Retinal pigment epithelial cell (primary cell): Measurements from ENCODE around the gene TRAFD1.

Experiments
- DNase-seq: peaks from one replicate; pipeline ENCODE4 v3.0.0-alpha.2; 2010; ENCODE audit warnings: low read depth
- H3K4me3 ChIP-seq: 2 replicates; pipeline ENCODE4 v1.5.1; 2011; ENCODE audit warnings: mild to moderate bottlenecking, low read length, control low read depth, moderate library complexity
- CTCF ChIP-seq: conservative IDR thresholded peaks from 2 replicates; pipeline ENCODE4 v1.5.1; 2011; ENCODE audit warnings: low read depth, low read length, control low read depth, inconsistent platforms

Gene TRAFD1, protein sequence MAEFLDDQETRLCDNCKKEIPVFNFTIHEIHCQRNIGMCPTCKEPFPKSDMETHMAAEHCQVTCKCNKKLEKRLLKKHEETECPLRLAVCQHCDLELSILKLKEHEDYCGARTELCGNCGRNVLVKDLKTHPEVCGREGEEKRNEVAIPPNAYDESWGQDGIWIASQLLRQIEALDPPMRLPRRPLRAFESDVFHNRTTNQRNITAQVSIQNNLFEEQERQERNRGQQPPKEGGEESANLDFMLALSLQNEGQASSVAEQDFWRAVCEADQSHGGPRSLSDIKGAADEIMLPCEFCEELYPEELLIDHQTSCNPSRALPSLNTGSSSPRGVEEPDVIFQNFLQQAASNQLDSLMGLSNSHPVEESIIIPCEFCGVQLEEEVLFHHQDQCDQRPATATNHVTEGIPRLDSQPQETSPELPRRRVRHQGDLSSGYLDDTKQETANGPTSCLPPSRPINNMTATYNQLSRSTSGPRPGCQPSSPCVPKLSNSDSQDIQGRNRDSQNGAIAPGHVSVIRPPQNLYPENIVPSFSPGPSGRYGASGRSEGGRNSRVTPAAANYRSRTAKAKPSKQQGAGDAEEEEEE

DNA sequence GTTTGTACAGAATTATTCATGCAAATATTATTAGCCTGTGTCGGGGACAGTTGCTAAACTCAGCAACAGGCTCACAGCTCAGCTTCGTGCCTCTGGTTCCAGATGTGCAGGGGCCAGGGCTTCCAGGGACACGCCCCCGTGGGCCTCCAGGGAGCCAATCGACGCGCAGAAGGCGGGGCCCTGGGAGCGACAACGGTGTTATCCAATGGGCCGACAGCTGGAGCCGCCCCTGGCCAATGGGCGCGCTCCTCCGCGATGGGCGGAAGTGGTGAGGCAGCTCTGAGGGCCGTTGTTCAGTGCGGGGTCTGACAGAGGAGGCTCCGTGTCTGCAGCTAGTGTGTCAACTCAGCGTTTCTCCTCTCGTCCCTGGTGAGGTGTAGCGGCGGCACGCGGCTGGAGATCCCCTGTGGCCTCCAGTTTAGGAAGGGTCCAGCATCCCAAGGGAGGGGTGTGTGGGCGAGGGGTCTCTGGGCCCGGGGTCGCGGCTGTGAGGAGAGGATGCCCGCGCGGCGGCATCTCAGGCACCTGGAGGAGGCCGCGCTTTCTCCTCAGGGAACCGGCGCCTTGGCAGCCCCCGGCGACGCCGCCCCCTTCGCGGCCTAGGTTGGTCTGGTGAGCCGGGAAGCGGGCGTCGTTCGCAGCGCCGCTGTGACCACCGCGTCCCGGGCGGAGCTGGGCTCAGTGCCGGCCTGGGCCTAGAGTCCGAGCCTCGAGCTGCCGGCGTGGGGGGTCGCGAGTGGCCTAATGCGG, at the start of gene TRAFD1:
Gene TRAFD1 (plus strand): TSS at position 311 of the 750 bp plus-strand sequence. CDS start 4,963 bp downstream, outside the sequence.
- TF ChIP-seq CTCF: no peak
- DNase-seq: peak; percentile 75
- peak within 1 kb of the TSS; percentile 91 for H3K4me3 ChIP-seq

DNA sequence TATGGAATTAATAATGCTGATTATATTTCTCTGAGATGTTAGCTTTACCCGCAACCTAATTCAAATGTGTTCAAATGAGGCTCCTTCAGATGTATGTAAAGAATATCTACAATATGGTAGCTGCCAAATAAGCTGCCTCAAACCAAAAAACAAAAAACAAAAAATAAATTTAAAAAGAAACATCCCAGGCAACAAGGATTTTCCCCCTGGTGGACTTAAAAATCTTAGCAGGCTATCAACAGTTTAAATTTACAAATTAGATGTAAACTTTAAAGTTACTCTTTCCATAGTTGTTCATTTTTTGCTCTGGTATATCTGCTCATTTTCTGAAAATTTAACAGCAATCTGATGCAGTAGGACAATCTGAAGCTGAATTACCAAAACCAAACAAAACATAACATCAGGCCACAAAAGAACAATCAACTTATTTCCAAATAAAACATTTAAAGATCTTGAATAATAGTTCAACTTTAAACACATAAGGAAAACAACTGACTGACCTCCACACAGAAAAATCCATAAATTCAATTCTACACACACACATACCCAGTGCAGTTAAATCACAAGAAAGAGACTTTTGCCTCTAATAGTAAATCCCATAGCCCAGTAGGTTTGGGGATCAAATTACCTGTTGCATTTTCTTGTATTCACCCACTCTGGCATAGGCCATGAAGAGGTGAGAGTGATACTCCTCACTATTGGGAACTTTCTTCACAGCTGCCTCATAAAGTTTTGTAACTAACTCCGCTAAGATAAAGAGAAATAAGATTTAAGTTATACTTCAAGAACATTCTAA, 38.1 kb upstream of the TRAFD1 start:
- peak; percentile 45 for TF ChIP-seq CTCF
- no peak overlapping the region for H3K4me3 ChIP-seq
- DNase-seq: no peak

GRCh38 chr12:112087851-112088250, 37.5 kb upstream of the TRAFD1 start:
- H3K4me3 ChIP-seq: no peak overlapping the region
- TF ChIP-seq CTCF: no peak
- DNase-seq: no peak

DNA sequence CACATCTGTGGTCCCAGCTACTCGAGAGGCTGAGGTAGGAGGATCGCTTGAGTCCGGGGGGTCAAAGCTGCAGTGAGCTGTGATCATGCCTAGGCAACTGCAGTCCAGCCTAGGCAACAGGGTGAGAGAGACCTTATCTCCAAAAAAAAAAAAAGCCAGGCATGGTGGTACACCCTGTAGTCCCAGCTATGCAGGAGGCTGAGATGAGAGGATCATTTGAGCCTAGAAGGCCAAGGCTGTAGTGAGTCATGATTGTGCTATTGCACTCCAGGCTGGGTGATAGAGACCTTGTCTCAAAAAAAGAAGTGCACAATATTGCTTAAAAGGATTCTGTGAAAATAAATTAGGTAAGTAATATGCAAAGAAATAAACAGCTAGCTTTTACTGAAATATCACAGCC, 33.8 kb upstream of the TRAFD1 start:
- TF ChIP-seq CTCF: no peak
- H3K4me3 ChIP-seq: no peak overlapping the region
- no peak for DNase-seq

- no peak for DNase-seq
- TF ChIP-seq CTCF: no peak
- H3K4me3 ChIP-seq: no peak overlapping the region
Measured at GRCh38 chr12:112096070-112096469, 29.3 kb upstream of the TRAFD1 start.

DNA sequence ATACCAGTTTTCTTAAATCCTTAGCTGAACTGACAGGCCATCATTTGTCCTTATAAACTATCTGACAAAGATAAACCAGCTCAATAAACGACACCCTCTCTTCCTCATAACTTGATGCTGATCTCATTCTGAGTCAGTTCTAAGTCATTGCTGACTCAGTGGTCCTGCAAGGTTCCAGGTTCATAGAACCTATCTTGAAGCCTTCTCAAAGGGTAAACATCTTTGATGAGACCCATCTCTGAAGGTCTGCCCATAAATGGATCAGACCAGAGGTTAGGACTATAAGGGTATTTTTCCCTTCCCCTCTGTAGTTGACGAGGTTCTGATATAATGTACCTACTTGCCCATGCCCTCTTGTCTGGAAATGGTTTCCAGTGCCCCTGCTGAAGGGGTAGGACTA, 28.7 kb upstream of the TRAFD1 start:
- no peak for TF ChIP-seq CTCF
- H3K4me3 ChIP-seq: no peak overlapping the region
- DNase-seq: no peak
